ENCODE measurements around the gene SAMSN1. TPM values are rescaled to one million over a fixed set of nuclear protein-coding genes. Genes with fewer than 3 reads are reported as not detected.
A peak's percentile ranks its signal among the peaks of the same experiment; 100 is the strongest.

SAMSN1 gene
- total RNA-seq, 3 donors from 2014 or later, result 3.2 to 11.1 (median 6.5) TPM

DNA sequence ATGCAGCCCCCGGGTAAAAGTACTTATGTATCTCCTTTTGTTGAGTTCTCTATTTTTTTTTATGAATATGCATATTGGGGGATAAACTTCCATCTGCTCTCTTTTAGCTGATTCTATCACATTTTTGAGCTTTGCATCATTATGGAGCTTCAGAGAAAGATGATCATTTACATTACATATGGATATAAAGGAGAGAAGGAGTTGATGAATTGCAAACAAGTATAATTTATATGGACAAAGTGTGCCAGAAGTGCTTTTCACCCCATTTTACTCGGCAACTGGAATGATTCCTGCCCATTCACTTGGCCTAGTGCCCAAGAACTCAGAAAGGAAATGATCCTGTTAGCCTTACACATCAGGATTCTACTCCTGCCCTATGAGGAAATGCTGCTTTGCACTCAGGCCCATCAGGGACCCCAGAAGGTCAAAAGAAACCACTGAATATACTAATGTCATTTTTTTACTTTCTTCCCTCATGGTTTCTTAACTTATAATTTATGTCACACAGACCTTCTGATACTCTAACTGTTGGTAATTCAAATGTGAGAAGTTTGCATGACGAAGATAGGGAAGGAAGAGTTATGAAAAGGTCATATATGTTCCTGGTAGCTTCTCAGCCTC is 65.6 kb downstream of the SAMSN1 start:
- H3K4me3 ChIP-seq, result no peak overlapping the region
- ATAC-seq (peak; percentile 69), DNase-seq (peak in 1 of 3 donors; percentile 52)
- intact Hi-C loops (cut with DNase I, micrococcal nuclease), result no loop called here
- no peaks in the 10 kb centered on the region for H3K36me3 ChIP-seq (ENCODE audit: low read depth)
- peaks cover 8% of the 10 kb centered on the region for H3K4me1 ChIP-seq (ENCODE audit: low read depth)
- no peaks in the 10 kb centered on the region for H3K9me3 ChIP-seq
- TF ChIP-seq, protein P1, sequence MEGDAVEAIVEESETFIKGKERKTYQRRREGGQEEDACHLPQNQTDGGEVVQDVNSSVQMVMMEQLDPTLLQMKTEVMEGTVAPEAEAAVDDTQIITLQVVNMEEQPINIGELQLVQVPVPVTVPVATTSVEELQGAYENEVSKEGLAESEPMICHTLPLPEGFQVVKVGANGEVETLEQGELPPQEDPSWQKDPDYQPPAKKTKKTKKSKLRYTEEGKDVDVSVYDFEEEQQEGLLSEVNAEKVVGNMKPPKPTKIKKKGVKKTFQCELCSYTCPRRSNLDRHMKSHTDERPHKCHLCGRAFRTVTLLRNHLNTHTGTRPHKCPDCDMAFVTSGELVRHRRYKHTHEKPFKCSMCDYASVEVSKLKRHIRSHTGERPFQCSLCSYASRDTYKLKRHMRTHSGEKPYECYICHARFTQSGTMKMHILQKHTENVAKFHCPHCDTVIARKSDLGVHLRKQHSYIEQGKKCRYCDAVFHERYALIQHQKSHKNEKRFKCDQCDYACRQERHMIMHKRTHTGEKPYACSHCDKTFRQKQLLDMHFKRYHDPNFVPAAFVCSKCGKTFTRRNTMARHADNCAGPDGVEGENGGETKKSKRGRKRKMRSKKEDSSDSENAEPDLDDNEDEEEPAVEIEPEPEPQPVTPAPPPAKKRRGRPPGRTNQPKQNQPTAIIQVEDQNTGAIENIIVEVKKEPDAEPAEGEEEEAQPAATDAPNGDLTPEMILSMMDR (IDR thresholded peaks at IDR 0.05), result no peak

DNA sequence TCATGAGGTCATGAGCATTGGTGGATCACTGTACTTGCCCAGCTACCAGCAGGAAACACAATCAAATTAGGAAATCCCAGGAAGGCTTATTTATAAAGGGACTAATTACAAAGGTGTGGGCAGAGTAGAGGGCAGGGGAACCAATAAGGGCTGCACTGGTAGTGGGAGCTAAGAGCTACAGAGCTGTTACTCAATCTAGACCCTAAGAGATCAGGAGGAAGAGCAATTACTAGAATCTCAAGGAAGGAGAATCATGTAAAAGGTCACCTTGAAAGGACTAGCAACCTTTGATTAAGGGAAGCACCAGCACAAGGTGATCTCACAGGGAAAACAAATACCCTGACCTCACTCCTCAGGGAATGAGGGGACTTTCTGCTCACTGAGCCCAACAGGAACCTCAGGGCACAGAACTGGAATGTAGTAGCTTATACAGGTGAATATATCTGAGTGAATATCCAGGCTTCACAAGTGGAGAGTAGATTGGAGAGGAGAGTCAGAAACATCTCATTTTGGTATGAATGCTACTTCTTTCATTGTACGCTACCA is 66.8 kb downstream of the SAMSN1 start:
- ATAC-seq, result peak; percentile 48
- no peak for DNase-seq
- Histone ChIP-seq H3K9me3 (no peaks in the 10 kb centered on the region), H3K4me3 (no peak overlapping the region), H3K36me3 (ENCODE audit: low read depth) (no peaks in the 10 kb centered on the region), H3K4me1 (ENCODE audit: low read depth) (peaks cover 8% of the 10 kb centered on the region)
- intact Hi-C loops (cut with DNase I, micrococcal nuclease), result no loop called here
- TF ChIP-seq, protein P1 (IDR thresholded peaks at IDR 0.05), result no peak

DNA sequence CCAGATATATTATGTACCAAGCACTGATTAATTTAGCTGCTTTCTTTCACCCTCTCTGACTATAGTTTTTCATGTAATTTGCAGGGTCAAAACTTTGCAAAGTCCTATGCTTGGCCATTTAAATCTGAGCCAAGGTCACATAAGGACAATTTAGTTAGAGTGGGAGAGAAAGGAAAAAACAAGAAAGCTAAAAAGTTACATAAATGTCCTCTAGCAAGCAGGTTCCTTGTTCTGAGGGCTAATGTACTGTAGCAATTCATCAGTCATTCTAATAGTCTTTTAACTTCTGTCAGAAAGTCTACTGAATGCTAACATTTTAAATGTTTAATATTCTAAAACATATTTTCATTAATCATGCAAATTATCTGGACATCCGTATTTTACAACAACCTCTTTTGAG is 68.3 kb downstream of the SAMSN1 start:
- H3K4me1 ChIP-seq (ENCODE audit: low read depth), result peaks cover 8% of the 10 kb centered on the region
- H3K4me3 ChIP-seq, result no peak overlapping the region
- TF ChIP-seq, protein P1 (IDR thresholded peaks at IDR 0.05), result no peak
- no peak for DNase-seq
- ATAC-seq, result no peak
- H3K9me3 ChIP-seq, result no peaks in the 10 kb centered on the region
- intact Hi-C loops (cut with DNase I, micrococcal nuclease), result no loop called here
- no peaks in the 10 kb centered on the region for H3K36me3 ChIP-seq (ENCODE audit: low read depth)

DNA sequence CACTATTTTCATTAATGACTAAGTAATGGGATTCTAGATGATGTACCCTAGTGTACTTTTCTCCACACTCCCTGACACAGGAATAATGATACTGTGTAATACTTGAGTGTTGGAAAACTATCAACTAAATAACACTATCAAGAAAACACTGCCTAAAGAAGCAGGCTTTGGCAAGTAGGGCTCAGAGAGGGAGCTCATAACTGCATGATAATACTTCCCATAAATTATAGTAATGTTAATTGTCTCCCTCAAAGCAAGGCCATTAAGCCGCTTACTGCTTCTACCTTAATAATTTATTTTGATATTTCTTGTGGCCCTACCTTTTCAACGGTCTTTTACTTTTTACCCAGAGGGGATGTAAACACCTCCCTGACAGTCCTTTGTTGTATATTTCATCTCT is 69.0 kb downstream of the SAMSN1 start:
- TF ChIP-seq, protein P1 (IDR thresholded peaks at IDR 0.05), result no peak
- intact Hi-C loops (cut with DNase I, micrococcal nuclease), result no loop called here
- Histone ChIP-seq H3K4me3 (no peak overlapping the region), H3K4me1 (ENCODE audit: low read depth) (peaks cover 8% of the 10 kb centered on the region), H3K9me3 (no peaks in the 10 kb centered on the region), H3K36me3 (ENCODE audit: low read depth) (no peaks in the 10 kb centered on the region)
- DNase-seq, result no peak
- ATAC-seq, result no peak

DNA sequence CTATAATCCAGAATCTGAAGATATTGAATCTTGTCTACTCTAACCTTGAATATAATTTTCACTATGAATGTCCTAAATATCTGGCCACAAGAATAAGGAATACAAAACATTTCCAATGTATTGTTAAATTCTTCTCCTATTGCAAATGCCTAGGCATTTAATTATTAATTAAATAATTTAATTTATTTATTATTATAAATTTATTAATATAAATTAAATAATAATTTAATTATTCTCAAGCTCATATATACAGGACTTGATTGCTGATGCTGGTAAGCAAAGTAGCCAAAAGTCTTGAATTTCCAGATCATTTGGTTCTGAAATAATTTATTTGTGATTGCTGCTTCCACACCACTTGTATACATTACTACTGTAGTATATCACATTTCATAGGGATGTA is 71.1 kb downstream of the SAMSN1 start:
- Histone ChIP-seq H3K4me1 (ENCODE audit: low read depth) (peaks cover 8% of the 10 kb centered on the region), H3K9me3 (no peaks in the 10 kb centered on the region), H3K4me3 (no peak overlapping the region), H3K36me3 (ENCODE audit: low read depth) (no peaks in the 10 kb centered on the region)
- intact Hi-C loops (cut with DNase I, micrococcal nuclease), result no loop called here
- TF ChIP-seq, protein P1 (IDR thresholded peaks at IDR 0.05), result no peak
- DNase-seq, result no peak
- no peak for ATAC-seq
